IMR-90 (cell line): Measurements from ENCODE around the gene CLEC20A. TPM values are rescaled to one million over a fixed set of nuclear protein-coding genes. Genes with fewer than 3 reads are reported as not detected.
"Not testable (repeated sequence)": the region's sequence is repeated elsewhere in the genome, so short reads cannot be mapped to it uniquely, and the experiment has no call there.

Source experiments
- ATAC-seq: fragments of 200-7000 bp; cut with Tn5 transposase; 2 replicates; pipeline ENCODE4 v1.9.1; 2020; ENCODE audit warnings: low read depth, mild to moderate bottlenecking, moderate library complexity
- BruUV-seq: library from RNA; stranded (reverse); fragments of 400-500 nt; replicated peaks from 2 replicates; lab custom pipeline; 2021; lab: Mats Ljungman, UMichigan
- CTCF ChIA-PET: fragments of 300-600 bp; formaldehyde crosslinking; extraction: SDS; loops from one replicate; lab custom pipeline; 2021; ENCODE audit warnings: antibody characterized with exemption; lab: Yijun Ruan, JAX
- POLR2A ChIA-PET: fragments of 300-600 bp; sonication (Branson Sonifier 250); formaldehyde crosslinking; loops from one replicate; lab custom pipeline; 2022; ENCODE audit warnings: antibody characterized with exemption; ENCODE audit not compliant: unreplicated experiment; lab: Charles Lee
- DNase-seq: peaks from one replicate; pipeline ENCODE4 v3.0.0; 2013
- H2AFZ ChIP-seq: replicated peaks from 2 replicates; pipeline ENCODE3; 2013; ENCODE audit warnings: low read length, mild to moderate bottlenecking; ENCODE audit not compliant: poor library complexity
- H2AK5ac ChIP-seq: 2 replicates; pipeline ENCODE4 v1.6.1; 2013; ENCODE audit warnings: low read depth, low read length, inconsistent platforms
- H2AK9ac ChIP-seq: replicated peaks from 2 replicates; pipeline ENCODE3; 2013; ENCODE audit warnings: mild to moderate bottlenecking, low read depth, low read length, moderate library complexity; ENCODE audit not compliant: poor library complexity
- H2BK120ac ChIP-seq: 2 replicates; pipeline ENCODE4 v1.6.1; 2013; ENCODE audit warnings: low read depth, low read length, inconsistent platforms
- H2BK15ac ChIP-seq: 3 replicates; pipeline ENCODE4 v1.6.1; 2013; ENCODE audit warnings: low read depth, low read length, inconsistent platforms
- H2BK20ac ChIP-seq: 2 replicates; pipeline ENCODE4 v1.6.1; 2013; ENCODE audit warnings: low read depth, mild to moderate bottlenecking, inconsistent platforms, low read length, moderate library complexity
- H2BK5ac ChIP-seq: 2 replicates; pipeline ENCODE4 v1.6.1; 2013; ENCODE audit warnings: mild to moderate bottlenecking, low read depth, low read length, inconsistent platforms; ENCODE audit not compliant: poor library complexity, severe bottlenecking
- H3K14ac ChIP-seq: replicated peaks from 2 replicates; pipeline ENCODE4 v1.6.1; 2013; ENCODE audit warnings: low read depth, low read length, inconsistent platforms
- H3K18ac ChIP-seq: 2 replicates; pipeline ENCODE4 v1.6.1; 2013; ENCODE audit warnings: low read depth, low read length, control low read depth
- H3K23ac ChIP-seq: 2 replicates; pipeline ENCODE4 v1.6.1; 2013; ENCODE audit warnings: low read depth, low read length, inconsistent platforms
- H3K27ac ChIP-seq: 2 replicates; pipeline ENCODE4 v1.5.1; 2013; ENCODE audit warnings: mild to moderate bottlenecking, control low read depth, low read length; ENCODE audit not compliant: insufficient read depth
- H3K27me3 ChIP-seq: 2 replicates; pipeline ENCODE4 v1.6.1; 2013; ENCODE audit warnings: low read length; ENCODE audit not compliant: control insufficient read depth, insufficient read depth
- H3K36me3 ChIP-seq: 2 replicates; pipeline ENCODE4 v1.6.1; 2013; ENCODE audit warnings: low read length, mixed read lengths; ENCODE audit not compliant: control insufficient read depth, insufficient read depth
- H3K4ac ChIP-seq: 2 replicates; pipeline ENCODE4 v1.6.1; 2013; ENCODE audit warnings: low read depth, low read length, inconsistent platforms
- H3K4me1 ChIP-seq: 2 replicates; pipeline ENCODE4 v1.6.1; 2013; ENCODE audit warnings: low read length, mixed read lengths; ENCODE audit not compliant: control insufficient read depth, insufficient read depth
- H3K4me2 ChIP-seq: 2 replicates; pipeline ENCODE4 v1.6.1; 2013; ENCODE audit warnings: low read depth, mild to moderate bottlenecking, control low read depth, low read length, moderate library complexity
- H3K4me3 ChIP-seq: 2 replicates; pipeline ENCODE4 v1.5.1; 2013; ENCODE audit warnings: low read depth, mild to moderate bottlenecking, control low read depth, low read length, moderate library complexity; ENCODE audit not compliant: insufficient read depth
- H3K56ac ChIP-seq: 2 replicates; pipeline ENCODE4 v1.6.1; 2013; ENCODE audit warnings: low read length, inconsistent platforms; ENCODE audit not compliant: insufficient read depth; ENCODE audit errors: extremely low read depth
- H3K79me1 ChIP-seq, 2 experiments: 2 replicates each; pipeline ENCODE4 v1.6.1; 2013; ENCODE audit warnings: low read length in 2 of 2, inconsistent platforms in 1 of 2, low read depth in 1 of 2
- H3K9ac ChIP-seq: 2 replicates; pipeline ENCODE4 v1.6.1; 2013; ENCODE audit warnings: low read depth, low read length, control low read depth
- H3K9me1 ChIP-seq: 2 replicates; pipeline ENCODE4 v1.6.1; 2013; ENCODE audit warnings: low read length, inconsistent platforms; ENCODE audit not compliant: insufficient read depth
- H3K9me3 ChIP-seq: 2 replicates; pipeline ENCODE4 v1.6.1; 2013; ENCODE audit warnings: low read length; ENCODE audit not compliant: control insufficient read depth, insufficient read depth
- H4K20me1 ChIP-seq: 2 replicates; pipeline ENCODE4 v1.6.1; 2013; ENCODE audit warnings: low read length, inconsistent platforms; ENCODE audit not compliant: insufficient read depth
- H4K5ac ChIP-seq: 2 replicates; pipeline ENCODE4 v1.6.1; 2013; ENCODE audit warnings: mild to moderate bottlenecking, low read depth, low read length, control low read depth
- H4K8ac ChIP-seq, 2 experiments: 2 replicates each; pipeline ENCODE4 v1.6.1; 2013; ENCODE audit warnings: low read depth in 2 of 2, low read length in 2 of 2, control low read depth in 1 of 2, inconsistent platforms in 1 of 2
- H4K91ac ChIP-seq: 2 replicates; pipeline ENCODE4 v1.6.1; 2013; ENCODE audit warnings: low read depth, low read length, inconsistent platforms; ENCODE audit not compliant: insufficient read depth
- WGBS, 2 experiments: methylation state at CpG; one replicate each; pipeline versions ENCODE4 v1.1.5 to v1.1.7; 2013; ENCODE audit warnings: missing lambda C conversion rate in 2 of 2; ENCODE audit not compliant: insufficient read length in 1 of 2; ENCODE audit errors: extremely low coverage in 2 of 2; 5-methylcytosine and 5-hydroxymethylcytosine counted together
- dilution Hi-C: fragments of 300-500 bp; cut with HindIII; formaldehyde crosslinking; loops from one replicate; pipeline ENCODE4 v1.14.3; 2018; ENCODE audit warnings: low sequenced_read_pairs; ENCODE audit not compliant: unreplicated experiment
- in situ Hi-C: fragments of 300-500 bp; cut with MboI; formaldehyde crosslinking; loops from 3 replicates; pipeline ENCODE4 v1.14.3; 2019; ENCODE audit warnings: low sequenced_read_pairs, inconsistent platforms, mixed read lengths
- intact Hi-C: fragments of 100-400 bp; cut with micrococcal nuclease; formaldehyde crosslinking; loops from 2 replicates; pipeline ENCODE4 v1.10.0; 2022
- polyA plus RNA-seq, 3 experiments: library from polyadenylated mRNA; depleted of rRNA; stranded (reverse); fragments of >200 nt; gene quantifications; 2 replicates each; pipeline ENCODE4 v1.2.3, GENCODE V29; 2012; ENCODE audit warnings: low replicate concordance in 1 of 3
- total RNA-seq: library from RNA; depleted of rRNA; stranded (reverse); fragments of >200 nt; gene quantifications from 2 replicates; pipeline ENCODE4 v1.2.3, GENCODE V29; 2012

CLEC20A gene
- total and polyA plus RNA-seq, 2 of the 4 experiments (the other 2 are of a cell fraction), result not detected

DNA sequence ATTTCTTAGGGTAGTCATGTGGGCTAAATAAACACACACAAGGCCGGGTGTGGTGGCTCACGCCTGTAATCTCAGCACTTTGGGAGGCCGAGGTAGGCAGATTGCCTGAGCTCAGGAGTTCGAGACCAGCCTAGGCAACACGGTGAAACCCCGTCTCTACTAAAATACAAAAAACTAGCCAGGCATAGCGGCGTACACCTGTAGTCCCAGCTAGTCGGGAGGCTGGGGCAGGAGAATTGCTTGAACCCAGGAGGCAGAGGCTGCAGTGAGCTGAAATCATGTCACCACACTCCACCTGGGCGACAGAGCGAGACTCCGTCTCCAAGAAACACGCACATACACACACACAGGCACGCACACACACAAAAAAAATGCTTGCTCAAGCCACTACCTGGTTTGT, 6.6 kb upstream of the CLEC20A start:
- H3K79me1 ChIP-seq, H2BK5ac ChIP-seq, H2BK15ac ChIP-seq, H3K36me3 ChIP-seq, H3K4me1 ChIP-seq, CTCF ChIA-PET, H3K14ac ChIP-seq, H3K4me2 ChIP-seq, H3K4ac ChIP-seq, H2BK120ac ChIP-seq, H3K4me3 ChIP-seq, H3K9me1 ChIP-seq, H2AFZ ChIP-seq, H4K8ac ChIP-seq, POLR2A ChIA-PET, H3K27me3 ChIP-seq, H3K18ac ChIP-seq, H4K5ac ChIP-seq, H4K20me1 ChIP-seq, H3K9ac ChIP-seq, H4K91ac ChIP-seq, BruUV-seq, H3K9me3 ChIP-seq, H3K23ac ChIP-seq, H3K27ac ChIP-seq, dilution Hi-C loops, H3K56ac ChIP-seq, H2AK5ac ChIP-seq, ATAC-seq, H2BK20ac ChIP-seq, DNase-seq, H2AK9ac ChIP-seq: not testable (repeated sequence)
- 98% methylated on average over 7 of the region's 14 CpGs; no CpG with 5 or more reads in 1 of the 2 experiments for WGBS, 2 experiments
- intact Hi-C loops (loop anchor here (5.0 to 10.0 kb wide), 2 partner anchors 191 to 479 kb away; no protein-coding TSS in a partner anchor), in situ Hi-C loops (loop anchor here (10.0 kb wide), 1 partner anchor 199 kb away; no protein-coding TSS in a partner anchor)
